Upper lobe of left lung (tissue), 6 donors: ENCODE data around the gene CTNNBL1. TPM values are rescaled to one million over a fixed set of nuclear protein-coding genes. Genes with fewer than 3 reads are reported as not detected.
"Not testable (repeated sequence)": the region's sequence is repeated elsewhere in the genome, so short reads cannot be mapped to it uniquely, and the experiment has no call there.

Source experiments
- ATAC-seq, 2 donors: fragments of 200-7000 bp; cut with Tn5 transposase; one replicate each; pipeline ENCODE4 v1.9.1; 2022; ENCODE audit warnings: mild to moderate bottlenecking in 2 of 2, moderate library complexity in 2 of 2; ENCODE audit not compliant: low FRiP score in 2 of 2
- DNase-seq, 2 donors: peaks; one replicate each; pipeline ENCODE4 v3.0.0-alpha.2; 2019 to 2020
- H3K27ac ChIP-seq, 4 donors: fragments of 200-600 bp; sonication (generic); one replicate each; pipeline ENCODE4 v1.5.1; 2016 to 2019
- H3K27me3 ChIP-seq, 4 donors: fragments of 200-600 bp; sonication (generic); one replicate each; pipeline ENCODE4 v1.5.1; 2017 to 2019
- H3K36me3 ChIP-seq, 4 donors: fragments of 200-600 bp; sonication (generic); one replicate each; pipeline ENCODE4 v1.5.1; 2016 to 2019
- H3K4me1 ChIP-seq, 4 donors: fragments of 200-600 bp; sonication (generic); one replicate each; pipeline ENCODE4 v1.5.1; 2018 to 2019
- H3K4me3 ChIP-seq, 4 donors: fragments of 200-600 bp; sonication (generic); one replicate each; pipeline ENCODE4 v1.5.1; 2017 to 2019; ENCODE audit warnings: mild to moderate bottlenecking in 2 of 4, moderate library complexity in 1 of 4
- H3K9me3 ChIP-seq, 4 donors: fragments of 200-600 bp; sonication (generic); one replicate each; pipeline ENCODE4 v1.5.1; 2018 to 2019
- EP300 ChIP-seq, 4 donors: sonication (generic); formaldehyde crosslinking; IDR thresholded peaks; one replicate each; pipeline ENCODE4 v1.5.1; 2017; ENCODE audit warnings: antibody characterized with exemption in 4 of 4, control low read depth in 2 of 4
- POLR2A ChIP-seq, 4 donors: fragments of 450-650 bp; IDR thresholded peaks; one replicate each; pipeline ENCODE4 v1.5.1; 2016 to 2017; ENCODE audit warnings: antibody characterized with exemption in 4 of 4, mild to moderate bottlenecking in 2 of 4
- POLR2AphosphoS5 ChIP-seq, 2 donors: sonication (generic); formaldehyde crosslinking; IDR thresholded peaks; one replicate each; pipeline ENCODE4 v1.5.1; 2017; ENCODE audit warnings: antibody characterized with exemption in 2 of 2
- WGBS, 2 donors: methylation state at CpG; one replicate each; pipeline ENCODE4 v1.1.5; 2017 to 2018; 5-methylcytosine and 5-hydroxymethylcytosine counted together
- total RNA-seq, 6 donors: library from RNA; depleted of rRNA in 4 of 6; stranded (reverse); fragments of >200 nt in 4 of 6; gene quantifications; one replicate each; pipeline versions ENCODE4 v1.1.0 to v1.2.1, GENCODE V29; 2016 to 2021
- TF ChIP-seq, protein P1 (sequence below), 6 experiments: fragments of 450-650 bp in 4 of 6; fragments of 200-600 bp in 2 of 6; sonication (generic) in 2 of 6; IDR thresholded peaks; one replicate each; pipeline ENCODE4 v1.5.1; 2016 to 2019; ENCODE audit warnings: antibody characterized with exemption in 6 of 6
- donor health status: DM: no; HTN: no; CAD: no; lungs with moderate emphysema.
- donor health status: DM: no; HTN: yes; CAD: no; lungs with severe emphysema.

CTNNBL1 gene
- total RNA-seq, 6 donors from 2014 or later, result 25.1 to 61.0 (median 29.1) TPM

DNA sequence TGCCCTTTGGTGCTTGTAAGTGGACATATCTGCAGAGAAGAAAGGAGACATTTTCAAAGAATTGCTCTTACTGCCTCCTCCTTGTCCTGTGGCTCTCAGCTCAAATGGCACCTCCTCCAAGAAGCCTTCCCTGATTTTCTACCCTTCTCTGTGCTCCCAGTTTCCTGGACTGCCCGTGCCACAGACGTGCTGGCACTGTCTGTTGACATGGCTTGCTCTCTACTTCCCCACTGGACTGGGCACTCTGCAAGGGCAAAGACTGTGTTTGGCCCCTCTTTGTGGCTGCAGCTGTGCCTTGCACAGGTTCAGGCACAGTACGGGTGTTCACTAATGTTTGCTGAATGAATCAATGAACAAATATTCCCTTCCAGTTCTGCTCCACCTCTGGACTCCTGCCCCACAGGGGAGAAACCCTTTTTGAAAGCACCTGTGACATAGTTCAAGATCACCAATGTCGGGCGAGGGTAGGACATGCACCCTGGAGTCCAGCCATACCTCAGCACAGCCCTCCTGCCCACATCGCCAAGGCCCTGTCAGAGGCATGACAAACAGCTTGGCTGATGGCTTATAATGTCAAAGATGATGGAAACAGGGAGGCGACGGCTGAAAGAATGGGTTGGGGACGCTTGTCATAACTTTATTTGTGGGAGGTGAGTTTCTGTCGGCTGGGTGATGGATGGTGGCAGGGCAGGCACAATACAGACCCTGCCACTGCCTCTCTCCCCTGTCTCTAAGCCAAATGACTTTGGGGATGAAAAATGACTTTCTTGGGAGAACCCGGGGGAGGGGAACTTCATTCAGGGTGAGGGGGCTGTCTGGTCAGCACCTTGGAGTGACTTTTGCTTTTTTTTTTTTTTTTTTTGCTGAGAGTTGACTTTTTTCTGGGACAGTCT is 15.6 kb upstream of the CTNNBL1 start:
- no peak overlapping the region for H3K4me3 ChIP-seq
- no peaks in the 10 kb centered on the region for H3K36me3 ChIP-seq
- H3K4me1 ChIP-seq, result peaks cover 0 to 11% (median 3%) of the 10 kb centered on the region in 4 donors
- H3K27ac ChIP-seq, result no peak overlapping the region
- TF ChIP-seq POLR2AphosphoS5 (IDR thresholded peaks at IDR 0.05), result no peak
- TF ChIP-seq POLR2A (IDR thresholded peaks at IDR 0.05), result no peak
- no peak for TF ChIP-seq EP300 (IDR thresholded peaks at IDR 0.05)
- TF ChIP-seq, protein P1, sequence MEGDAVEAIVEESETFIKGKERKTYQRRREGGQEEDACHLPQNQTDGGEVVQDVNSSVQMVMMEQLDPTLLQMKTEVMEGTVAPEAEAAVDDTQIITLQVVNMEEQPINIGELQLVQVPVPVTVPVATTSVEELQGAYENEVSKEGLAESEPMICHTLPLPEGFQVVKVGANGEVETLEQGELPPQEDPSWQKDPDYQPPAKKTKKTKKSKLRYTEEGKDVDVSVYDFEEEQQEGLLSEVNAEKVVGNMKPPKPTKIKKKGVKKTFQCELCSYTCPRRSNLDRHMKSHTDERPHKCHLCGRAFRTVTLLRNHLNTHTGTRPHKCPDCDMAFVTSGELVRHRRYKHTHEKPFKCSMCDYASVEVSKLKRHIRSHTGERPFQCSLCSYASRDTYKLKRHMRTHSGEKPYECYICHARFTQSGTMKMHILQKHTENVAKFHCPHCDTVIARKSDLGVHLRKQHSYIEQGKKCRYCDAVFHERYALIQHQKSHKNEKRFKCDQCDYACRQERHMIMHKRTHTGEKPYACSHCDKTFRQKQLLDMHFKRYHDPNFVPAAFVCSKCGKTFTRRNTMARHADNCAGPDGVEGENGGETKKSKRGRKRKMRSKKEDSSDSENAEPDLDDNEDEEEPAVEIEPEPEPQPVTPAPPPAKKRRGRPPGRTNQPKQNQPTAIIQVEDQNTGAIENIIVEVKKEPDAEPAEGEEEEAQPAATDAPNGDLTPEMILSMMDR (IDR thresholded peaks at IDR 0.05), result no peak
- 37 to 46% methylated on average over 10 to 11 of the region's 11 CpGs for WGBS, 2 donors
- ATAC-seq (no peak), DNase-seq (no peak)
- H3K27me3 ChIP-seq, result no peaks in the 10 kb centered on the region
- H3K9me3 ChIP-seq, result no peaks in the 10 kb centered on the region

DNA sequence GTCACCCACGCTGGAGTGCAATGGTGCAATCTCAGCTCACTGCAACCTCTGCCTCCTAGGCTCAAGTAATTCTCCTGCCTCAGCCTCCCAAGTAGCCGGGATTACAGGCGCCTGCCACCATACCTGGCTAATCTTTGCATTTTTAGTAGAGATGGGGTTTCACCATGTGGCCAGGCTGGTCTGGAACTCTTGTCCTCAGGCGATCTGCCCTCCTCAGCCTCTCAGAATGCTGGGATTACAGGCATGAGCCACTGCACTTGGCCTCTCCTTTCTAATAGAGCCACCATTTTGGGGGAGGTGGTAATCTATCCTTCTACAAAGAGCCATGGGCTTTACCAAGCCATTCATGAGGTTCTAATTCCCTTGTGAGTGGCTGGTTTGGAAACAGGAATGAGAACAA is 14.1 kb upstream of the CTNNBL1 start:
- WGBS, 2 donors, result 82 to 83% methylated on average over 4 of the region's 4 CpGs

DNA sequence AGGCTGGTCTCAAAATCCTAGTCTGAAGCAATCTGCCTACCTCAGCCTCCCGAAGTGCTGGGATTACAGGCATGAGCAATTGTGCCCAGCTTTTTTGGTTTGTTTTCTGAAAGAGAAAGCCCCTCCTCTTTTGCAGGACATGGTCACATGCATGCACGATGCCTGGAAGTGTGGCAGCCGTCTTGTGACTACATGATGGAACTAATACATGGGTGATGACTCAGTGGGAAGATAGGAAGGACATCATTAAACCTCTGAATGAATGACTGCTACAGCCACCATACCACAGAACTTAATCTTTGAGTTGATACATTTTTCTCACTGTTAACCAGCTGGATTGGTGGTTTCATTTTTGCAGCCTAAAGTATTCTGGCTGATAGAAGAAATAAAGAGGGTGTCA is 13.4 kb upstream of the CTNNBL1 start:
- DNase-seq (peak in 1 of 2 donors; percentile 26), ATAC-seq (no peak)
- Histone ChIP-seq H3K4me3 (no peak overlapping the region), H3K27me3 (no peaks in the 10 kb centered on the region), H3K36me3 (no peaks in the 10 kb centered on the region), H3K27ac (no peak overlapping the region), H3K4me1 (peaks cover 0 to 11% (median 3%) of the 10 kb centered on the region in 4 donors), H3K9me3 (no peaks in the 10 kb centered on the region)
- no peak for TF ChIP-seq POLR2A (IDR thresholded peaks at IDR 0.05)
- TF ChIP-seq POLR2AphosphoS5 (IDR thresholded peaks at IDR 0.05), result no peak
- TF ChIP-seq, protein P1 (IDR thresholded peaks at IDR 0.05), result no peak
- no peak for TF ChIP-seq EP300 (IDR thresholded peaks at IDR 0.05)
- WGBS, 2 donors, result 34 to 49% methylated on average over 3 of the region's 3 CpGs

More for the DNA sequence above, 14.1 kb upstream of the CTNNBL1 start:
- H3K36me3 ChIP-seq, H3K27me3 ChIP-seq, H3K9me3 ChIP-seq, H3K4me3 ChIP-seq, DNase-seq, ATAC-seq, H3K27ac ChIP-seq: not testable (repeated sequence)
- H3K4me1 ChIP-seq, result peaks cover 0 to 11% (median 3%) of the 10 kb centered on the region in 4 donors

DNA sequence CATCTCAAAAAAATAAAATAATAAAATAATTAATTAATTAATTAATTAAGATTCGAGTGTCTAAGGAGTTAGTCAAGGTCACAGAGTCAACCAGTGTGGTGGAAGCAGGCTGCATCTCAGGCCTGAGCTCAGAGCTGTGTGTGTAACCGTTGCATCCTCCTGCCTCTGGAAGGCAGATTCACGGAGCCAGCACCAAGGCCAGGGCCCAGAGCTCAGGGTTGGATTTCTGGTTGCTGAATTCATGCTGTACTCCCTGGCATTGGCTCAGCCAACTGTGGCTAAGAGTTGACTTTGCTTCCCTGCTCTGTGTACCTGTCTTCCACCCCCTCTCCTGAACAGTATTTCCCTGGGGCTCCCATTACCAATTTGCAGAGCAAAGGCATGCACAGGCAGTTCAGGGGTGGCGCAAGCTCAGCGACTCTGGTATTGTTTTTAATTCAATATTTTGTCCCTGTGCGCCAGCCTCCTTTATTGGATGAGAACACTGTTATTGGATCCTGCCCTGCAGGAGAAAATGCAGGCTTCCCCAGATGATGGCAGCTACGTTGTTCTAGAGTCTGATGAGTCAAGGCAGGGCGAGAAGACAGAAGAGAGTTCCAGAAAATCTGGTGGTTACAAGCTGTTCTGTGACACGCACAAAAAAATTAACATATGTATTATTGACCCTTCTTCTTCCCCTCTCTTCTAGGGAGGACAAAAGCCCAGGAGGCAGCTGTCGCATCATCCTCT is 12.3 kb upstream of the CTNNBL1 start:
- H3K4me1 ChIP-seq, result peaks cover 0 to 10% (median 3%) of the 10 kb centered on the region in 4 donors
- DNase-seq, result no peak
- TF ChIP-seq, protein P1 (IDR thresholded peaks at IDR 0.05), result no peak
- TF ChIP-seq EP300 (IDR thresholded peaks at IDR 0.05) (no peak), POLR2A (IDR thresholded peaks at IDR 0.05) (no peak), POLR2AphosphoS5 (IDR thresholded peaks at IDR 0.05) (no peak)
- H3K27ac ChIP-seq, result no peak overlapping the region
- 73 to 78% methylated on average over 10 of the region's 10 CpGs for WGBS, 2 donors
- no peaks in the 10 kb centered on the region for H3K27me3 ChIP-seq
- H3K4me3 ChIP-seq, result no peak overlapping the region
- ATAC-seq, result no peak
- no peaks in the 10 kb centered on the region for H3K9me3 ChIP-seq
- no peaks in the 10 kb centered on the region for H3K36me3 ChIP-seq

DNA sequence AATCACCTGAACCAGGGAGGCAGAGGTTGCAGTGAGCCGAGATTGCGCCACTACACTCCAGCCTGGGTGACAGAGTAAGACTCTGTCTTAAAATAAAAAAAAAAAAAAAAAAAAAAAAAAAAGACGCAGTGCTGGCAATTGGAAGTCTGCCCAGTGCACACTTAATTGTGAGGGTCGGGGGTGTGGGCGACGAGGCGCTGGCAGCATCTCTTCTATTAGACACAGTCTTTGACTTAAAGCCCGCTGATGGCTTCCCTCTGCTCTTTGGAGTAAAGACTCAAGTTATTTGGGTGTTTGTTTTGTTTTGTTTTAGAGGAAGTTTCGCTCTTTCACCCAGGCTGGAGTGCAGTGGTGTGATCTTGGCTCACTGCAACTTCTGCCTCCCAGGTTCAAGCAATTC is 10.7 kb upstream of the CTNNBL1 start:
- 39 to 60% methylated on average over 9 of the region's 9 CpGs for WGBS, 2 donors
- DNase-seq, result peak in 1 of 2 donors; percentile 15
- not testable (repeated sequence) for ATAC-seq

More for the DNA sequence above, 10.7 kb upstream of the CTNNBL1 start:
- H3K36me3 ChIP-seq, H3K27me3 ChIP-seq, H3K4me3 ChIP-seq, H3K4me1 ChIP-seq, H3K27ac ChIP-seq, H3K9me3 ChIP-seq: not testable (repeated sequence)
